Astrocyte (in vitro differentiated cells and primary cell): ENCODE measurements around the gene PDSS2. TPM values are rescaled to one million over a fixed set of nuclear protein-coding genes. Genes with fewer than 3 reads are reported as not detected.
"Not testable (repeated sequence)": the region's sequence is repeated elsewhere in the genome, so short reads cannot be mapped to it uniquely, and the experiment has no call there.

Experiments used
- DNase-seq: peaks from one replicate; pipeline ENCODE4 v3.0.0-alpha.2; 2010; ENCODE audit warnings: low read depth
- FAIRE-seq: peaks from 2 replicates; lab custom pipeline; 2011; peaks lifted over from hg19 to GRCh38; lab: Jason Lieb, UNC
- H2AFZ ChIP-seq: 2 replicates; pipeline ENCODE4 v1.6.0; 2012; ENCODE audit warnings: low read depth, low read length, inconsistent platforms
- H3K27ac ChIP-seq: 2 replicates; pipeline ENCODE4 v1.5.1; 2011; ENCODE audit warnings: low read depth, low read length, inconsistent platforms
- H3K27me3 ChIP-seq: 2 replicates; pipeline ENCODE4 v1.6.0; 2011; ENCODE audit warnings: low read length, inconsistent platforms; ENCODE audit not compliant: insufficient read depth
- H3K36me3 ChIP-seq: 2 replicates; pipeline ENCODE4 v1.5.1; 2011; ENCODE audit warnings: low read length, inconsistent platforms; ENCODE audit not compliant: insufficient read depth
- H3K4me1 ChIP-seq: 2 replicates; pipeline ENCODE4 v1.5.1; 2011; ENCODE audit warnings: low read length, inconsistent platforms; ENCODE audit not compliant: insufficient read depth
- H3K4me2 ChIP-seq: 2 replicates; pipeline ENCODE4 v1.6.0; 2012; ENCODE audit warnings: low read length, inconsistent platforms
- H3K4me3 ChIP-seq: 2 replicates; pipeline ENCODE4 v1.5.1; 2011; ENCODE audit warnings: low read depth, mild to moderate bottlenecking, low read length, inconsistent platforms; ENCODE audit not compliant: insufficient read depth
- H3K79me2 ChIP-seq: 2 replicates; pipeline ENCODE4 v1.6.0; 2012; ENCODE audit warnings: mild to moderate bottlenecking, low read length, inconsistent platforms; ENCODE audit not compliant: insufficient read depth
- H3K9ac ChIP-seq: 2 replicates; pipeline ENCODE4 v1.6.0; 2012; ENCODE audit warnings: mild to moderate bottlenecking, low read length, inconsistent platforms
- H3K9me3 ChIP-seq: 2 replicates; pipeline ENCODE4 v1.5.1; 2012; ENCODE audit warnings: low read depth, mild to moderate bottlenecking, low read length, inconsistent platforms; ENCODE audit not compliant: insufficient read depth
- H4K20me1 ChIP-seq: 2 replicates; pipeline ENCODE4 v1.6.0; 2012; ENCODE audit warnings: low read length, inconsistent platforms; ENCODE audit not compliant: insufficient read depth
- H3K27ac Mint-ChIP-seq: one replicate; pipeline ENCODE4 v1.8.0; 2021; ENCODE audit warnings: mild to moderate bottlenecking, mixed read lengths; ENCODE audit not compliant: unreplicated experiment
- H3K27me3 Mint-ChIP-seq: one replicate; pipeline ENCODE4 v1.8.0; 2021; ENCODE audit warnings: low read depth, mixed read lengths; ENCODE audit not compliant: unreplicated experiment
- H3K36me3 Mint-ChIP-seq: one replicate; pipeline ENCODE4 v1.8.0; 2021; ENCODE audit warnings: low read depth, mixed read lengths; ENCODE audit not compliant: unreplicated experiment
- H3K4me1 Mint-ChIP-seq: one replicate; pipeline ENCODE4 v1.8.0; 2021; ENCODE audit warnings: low read depth, mixed read lengths; ENCODE audit not compliant: unreplicated experiment
- H3K4me3 Mint-ChIP-seq: one replicate; pipeline ENCODE4 v1.8.0; 2021; ENCODE audit warnings: mild to moderate bottlenecking, moderate library complexity, mixed read lengths; ENCODE audit not compliant: unreplicated experiment
- H3K9me3 Mint-ChIP-seq: one replicate; pipeline ENCODE4 v1.8.0; 2021; ENCODE audit warnings: mild to moderate bottlenecking, mixed read lengths; ENCODE audit not compliant: unreplicated experiment
- EZH2 ChIP-seq: IDR thresholded peaks from 2 replicates; pipeline ENCODE4 v1.6.1; 2012; ENCODE audit warnings: mild to moderate bottlenecking, low read length, inconsistent platforms; ENCODE audit not compliant: insufficient read depth
- total RNA-seq: library from RNA; stranded (reverse); gene quantifications from 2 replicates; pipeline ENCODE4 v1.2.1, GENCODE V29; 2021
- TF ChIP-seq, protein P1 (sequence below): IDR thresholded peaks from 2 replicates; pipeline ENCODE4 v1.5.1; 2011; ENCODE audit warnings: low read depth, mild to moderate bottlenecking, inconsistent platforms, low read length, moderate library complexity; ENCODE audit not compliant: insufficient read depth

PDSS2 gene
- total RNA-seq, 1 donor from 2014 or later: 7.7 TPM

DNA sequence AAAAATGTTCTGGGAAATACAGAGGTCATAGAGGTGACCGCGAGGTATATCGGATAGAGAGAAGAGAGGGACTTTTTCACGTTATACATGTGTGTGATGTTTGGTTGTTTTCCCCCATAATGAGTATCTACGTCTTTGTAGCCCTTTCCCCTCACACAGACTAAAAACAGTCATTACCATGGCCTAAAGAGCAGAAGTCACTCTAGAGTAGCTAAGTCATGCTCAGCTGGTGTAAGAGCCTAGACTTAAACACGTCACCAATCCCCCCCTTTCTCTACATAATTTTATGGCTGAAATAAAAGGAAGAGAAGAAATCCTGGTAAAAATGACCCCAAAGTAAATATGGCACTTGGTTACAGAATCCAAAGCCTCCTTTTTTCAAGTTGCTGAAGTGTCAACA, 338.1 kb downstream of the PDSS2 start:
- no peak for TF ChIP-seq EZH2
- TF ChIP-seq, protein P1, sequence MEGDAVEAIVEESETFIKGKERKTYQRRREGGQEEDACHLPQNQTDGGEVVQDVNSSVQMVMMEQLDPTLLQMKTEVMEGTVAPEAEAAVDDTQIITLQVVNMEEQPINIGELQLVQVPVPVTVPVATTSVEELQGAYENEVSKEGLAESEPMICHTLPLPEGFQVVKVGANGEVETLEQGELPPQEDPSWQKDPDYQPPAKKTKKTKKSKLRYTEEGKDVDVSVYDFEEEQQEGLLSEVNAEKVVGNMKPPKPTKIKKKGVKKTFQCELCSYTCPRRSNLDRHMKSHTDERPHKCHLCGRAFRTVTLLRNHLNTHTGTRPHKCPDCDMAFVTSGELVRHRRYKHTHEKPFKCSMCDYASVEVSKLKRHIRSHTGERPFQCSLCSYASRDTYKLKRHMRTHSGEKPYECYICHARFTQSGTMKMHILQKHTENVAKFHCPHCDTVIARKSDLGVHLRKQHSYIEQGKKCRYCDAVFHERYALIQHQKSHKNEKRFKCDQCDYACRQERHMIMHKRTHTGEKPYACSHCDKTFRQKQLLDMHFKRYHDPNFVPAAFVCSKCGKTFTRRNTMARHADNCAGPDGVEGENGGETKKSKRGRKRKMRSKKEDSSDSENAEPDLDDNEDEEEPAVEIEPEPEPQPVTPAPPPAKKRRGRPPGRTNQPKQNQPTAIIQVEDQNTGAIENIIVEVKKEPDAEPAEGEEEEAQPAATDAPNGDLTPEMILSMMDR: no peak
- no peak for FAIRE-seq

DNA sequence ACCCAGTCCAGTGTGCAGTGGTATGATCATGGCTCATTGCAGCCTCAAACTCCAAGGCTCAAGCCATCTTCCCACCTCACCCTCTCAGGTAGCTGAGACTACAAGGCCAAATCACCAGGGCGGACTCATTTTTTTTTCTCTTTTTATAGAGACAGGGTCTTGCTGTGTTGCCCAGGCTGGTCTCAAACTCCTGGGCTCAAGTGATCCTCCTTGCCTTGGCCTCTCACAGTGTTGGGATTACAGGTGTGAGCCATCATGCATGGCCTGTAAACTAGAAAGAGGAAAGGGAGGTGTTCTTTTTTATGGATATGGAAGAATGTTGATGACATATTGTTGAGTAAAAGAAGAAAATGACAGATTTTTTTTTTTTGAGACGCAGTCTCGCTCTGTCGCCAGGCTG, 339.0 kb downstream of the PDSS2 start:
- Mint-ChIP-seq H3K4me3 (no peak overlapping the region), H3K9me3 (no peaks in the 10 kb centered on the region)
- no peak for FAIRE-seq

More for the DNA sequence above, 338.1 kb downstream of the PDSS2 start:
- no peaks in the 10 kb centered on the region for H4K20me1 ChIP-seq
- H3K4me3 ChIP-seq: no peak overlapping the region
- no peak overlapping the region for H3K27ac Mint-ChIP-seq
- H3K36me3 ChIP-seq: no peaks in the 10 kb centered on the region
- no peak overlapping the region for H3K27ac ChIP-seq
- H3K4me3 Mint-ChIP-seq: no peak overlapping the region
- H3K79me2 ChIP-seq: no peaks in the 10 kb centered on the region
- H2AFZ ChIP-seq: no peak overlapping the region
- H3K27me3 Mint-ChIP-seq: peaks cover 3% of the 10 kb centered on the region
- no peaks in the 10 kb centered on the region for H3K9me3 Mint-ChIP-seq
- H3K4me1 Mint-ChIP-seq: peaks cover 2% of the 10 kb centered on the region
- H3K9ac ChIP-seq: no peak overlapping the region
- no peak for DNase-seq
- no peaks in the 10 kb centered on the region for H3K36me3 Mint-ChIP-seq
- no peak overlapping the region for H3K4me2 ChIP-seq
- peaks cover 4% of the 10 kb centered on the region for H3K4me1 ChIP-seq
- H3K9me3 ChIP-seq: no peaks in the 10 kb centered on the region
- H3K27me3 ChIP-seq: peaks cover 8% of the 10 kb centered on the region

DNA sequence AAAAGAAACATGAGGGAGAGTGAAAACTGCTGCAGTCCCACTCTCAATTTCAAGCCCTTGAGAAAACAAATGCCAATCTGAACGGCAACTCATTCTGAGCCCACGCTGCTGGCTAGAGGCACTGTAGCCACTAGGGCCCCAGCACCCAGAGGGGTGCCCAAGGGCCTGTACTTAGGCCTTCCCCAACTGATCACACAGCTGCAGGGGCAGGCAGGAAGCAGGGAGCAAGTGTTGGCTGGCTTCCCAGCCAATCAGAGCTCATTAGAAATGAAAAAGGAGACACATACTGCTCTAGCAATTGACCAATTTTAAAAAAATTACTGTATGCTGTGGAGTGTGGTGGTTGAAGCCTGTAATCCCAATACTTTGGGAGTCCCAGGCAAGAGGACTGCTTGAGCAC, 340.4 kb downstream of the PDSS2 start:
- Histone ChIP-seq H2AFZ (no peak overlapping the region), H3K36me3 (no peaks in the 10 kb centered on the region), H3K27me3 (peaks cover 10% of the 10 kb centered on the region), H3K4me2 (no peak overlapping the region), H4K20me1 (peaks cover under 1% of the 10 kb centered on the region), H3K4me3 (no peak overlapping the region), H3K9me3 (no peaks in the 10 kb centered on the region), H3K27ac (no peak overlapping the region), H3K79me2 (no peaks in the 10 kb centered on the region), H3K4me1 (peaks cover 6% of the 10 kb centered on the region), H3K9ac (no peak overlapping the region)
- no peaks in the 10 kb centered on the region for H3K9me3 Mint-ChIP-seq
- DNase-seq: no peak
- H3K27ac Mint-ChIP-seq: no peak overlapping the region
- TF ChIP-seq EZH2: no peak
- TF ChIP-seq, protein P1: no peak
- no peak for FAIRE-seq
- peaks cover 3% of the 10 kb centered on the region for H3K27me3 Mint-ChIP-seq
- peaks cover 2% of the 10 kb centered on the region for H3K4me1 Mint-ChIP-seq
- no peak overlapping the region for H3K4me3 Mint-ChIP-seq
- H3K36me3 Mint-ChIP-seq: no peaks in the 10 kb centered on the region

More for the DNA sequence above, 339.0 kb downstream of the PDSS2 start:
- Histone ChIP-seq H3K27me3 (peaks cover 10% of the 10 kb centered on the region), H3K9me3 (no peaks in the 10 kb centered on the region), H3K4me2 (no peak overlapping the region), H3K27ac (no peak overlapping the region), H3K79me2 (no peaks in the 10 kb centered on the region), H2AFZ (no peak overlapping the region), H4K20me1 (no peaks in the 10 kb centered on the region), H3K9ac (no peak overlapping the region), H3K4me3 (no peak overlapping the region), H3K4me1 (peaks cover 5% of the 10 kb centered on the region), H3K36me3 (no peaks in the 10 kb centered on the region)
- Mint-ChIP-seq H3K27me3 (peaks cover 3% of the 10 kb centered on the region), H3K4me1 (peaks cover 2% of the 10 kb centered on the region), H3K36me3 (no peaks in the 10 kb centered on the region), H3K27ac (no peak overlapping the region)
- no peak for DNase-seq
- TF ChIP-seq, protein P1: no peak
- no peak for TF ChIP-seq EZH2

DNA sequence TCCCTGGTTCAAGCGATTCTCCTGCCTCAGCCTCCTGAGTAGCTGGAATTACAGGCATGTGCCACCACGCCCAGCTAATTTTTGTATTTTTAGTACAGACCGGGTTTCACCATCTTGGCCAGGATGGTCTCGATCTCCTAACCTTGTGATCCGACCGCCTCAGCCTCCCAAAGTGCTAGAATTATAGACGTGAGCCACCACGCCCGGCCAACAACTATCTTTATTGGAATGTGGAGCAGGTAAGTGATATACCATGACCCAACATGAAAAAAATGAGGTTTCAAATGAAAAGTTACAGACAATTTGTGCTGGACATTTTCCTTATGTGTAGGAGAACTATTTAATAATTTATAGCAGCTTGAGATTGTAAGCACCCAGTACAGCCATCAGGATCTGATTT, 340.8 kb downstream of the PDSS2 start:
- not testable (repeated sequence) for H3K4me3 Mint-ChIP-seq, H3K27me3 ChIP-seq, H3K36me3 Mint-ChIP-seq, H3K9ac ChIP-seq, H3K4me2 ChIP-seq, H3K36me3 ChIP-seq, H4K20me1 ChIP-seq, H3K4me1 Mint-ChIP-seq, FAIRE-seq, H3K27me3 Mint-ChIP-seq, H3K9me3 Mint-ChIP-seq, DNase-seq, H2AFZ ChIP-seq, H3K27ac ChIP-seq, H3K27ac Mint-ChIP-seq, H3K4me3 ChIP-seq, H3K9me3 ChIP-seq, H3K79me2 ChIP-seq
- peaks cover 10% of the 10 kb centered on the region for H3K4me1 ChIP-seq
